Posterior vena cava (tissue), 2 donors: ENCODE results near the gene KLKB1. TPM values are rescaled to one million over a fixed set of nuclear protein-coding genes. Genes with fewer than 3 reads are reported as not detected.

Experiments used
- DNase-seq: peaks from one replicate; pipeline ENCODE4 v3.0.0-alpha.2; 2020; ENCODE audit warnings: low spot score
- intact Hi-C, 2 donors: fragments of 100-400 bp; cut with DNase I; formaldehyde crosslinking; loops; one replicate each; pipeline versions ENCODE4 v1.14.1 to v1.14.2; 2022 to 2023
- long read RNA-seq, 2 donors: library from polyadenylated mRNA; unstranded; transcript quantifications; one replicate each; pipeline ENCODE4 v2.0.0, GENCODE V29; 2020 to 2021
- total RNA-seq, 2 donors: library from RNA; stranded (reverse); fragmentation: NEBNext Ultra II Directional; extraction: Animal tissue kit (Norgen Biotek cat#: 25700); gene quantifications; one replicate each; pipeline ENCODE4 v1.2.1, GENCODE V29; 2021
- donor health status: DM: yes; HTN: yes; CAD: no.
- donor health status: DM: yes; HTN: yes; CAD: no.

Gene KLKB1
- total RNA-seq: under 1 TPM; 0.57 to 0.83 TPM
- long read RNA-seq, donor 1, partial matches to known transcripts: 0 of 2 reads
- long read RNA-seq, donor 1, other reads (novel, unspliced or antisense): 2 of 2 reads
- long read RNA-seq, donor 2, partial matches to known transcripts: 0 of 5 reads
- long read RNA-seq, donor 2, other reads (novel, unspliced or antisense): 5 of 5 reads

DNA sequence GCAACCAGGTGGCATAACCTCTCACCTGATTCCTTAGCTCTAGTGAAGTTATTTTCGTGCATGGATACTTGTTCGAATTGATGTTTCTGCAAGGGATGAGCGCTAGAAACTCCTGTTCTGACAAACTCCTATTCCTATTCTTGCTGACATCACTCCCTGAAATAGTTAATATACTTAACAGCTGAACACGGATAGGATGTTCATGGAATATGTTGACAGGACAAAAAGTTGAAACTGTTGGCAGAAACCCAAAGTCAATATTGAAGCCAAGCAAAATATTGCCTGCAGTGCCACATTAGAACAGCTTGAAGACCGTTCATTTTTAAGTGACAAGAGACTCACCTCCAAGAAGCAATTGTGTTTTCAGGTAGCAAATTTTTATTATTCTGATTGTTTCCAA, at the start of gene KLKB1:
Gene KLKB1, plus strand, starts transcription at position 287 of the 400 bp plus-strand sequence. CDS start 689 bp downstream, outside the sequence.
- DNase-seq: no peak
- intact Hi-C loops: no loop called here

DNA sequence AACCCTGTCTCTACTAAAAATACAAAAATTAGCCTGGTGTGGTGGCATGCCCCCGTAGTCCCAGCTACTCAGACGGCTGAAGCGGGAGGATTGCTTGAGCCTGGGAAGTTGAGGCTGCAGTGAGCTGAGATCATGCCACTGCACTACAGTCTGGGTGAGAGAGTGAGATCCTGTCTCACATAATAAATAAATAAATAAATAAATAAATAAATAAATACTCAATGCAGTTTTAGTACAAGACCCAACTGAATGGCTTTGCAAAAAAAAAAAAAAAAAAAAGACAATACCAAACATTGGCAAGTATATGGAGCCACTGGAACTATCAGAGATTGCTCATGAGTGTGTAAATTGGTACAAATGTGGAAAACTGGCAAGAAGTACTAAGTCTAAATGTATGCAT, 39.2 kb upstream of the KLKB1 start:
- DNase-seq: no peak
- intact Hi-C loops: no loop called here

DNA sequence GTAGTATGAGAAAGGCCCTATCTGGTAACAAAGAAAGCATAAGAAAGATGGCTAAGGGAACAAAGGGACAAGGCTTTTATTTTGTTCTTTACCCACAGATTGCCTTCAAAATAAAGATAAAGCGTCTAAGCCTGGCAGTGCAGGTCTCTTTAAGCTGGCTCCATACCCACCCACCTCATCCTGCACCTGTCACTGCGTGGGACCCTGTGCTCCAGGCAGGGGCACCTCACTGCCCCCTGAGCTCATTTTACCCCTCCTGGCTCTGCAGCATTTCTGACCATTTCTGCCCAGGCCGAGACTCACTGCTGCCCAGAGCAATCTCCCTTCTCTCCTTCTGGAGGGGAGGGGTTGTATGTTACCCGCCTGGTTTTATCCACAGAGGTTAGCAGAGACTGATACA, 37.7 kb upstream of the KLKB1 start:
- intact Hi-C loops: loop anchor here in 1 of 2 donors (10.0 kb wide), 1 partner anchor 1815 kb away; no protein-coding TSS in a partner anchor
- DNase-seq: no peak

DNA sequence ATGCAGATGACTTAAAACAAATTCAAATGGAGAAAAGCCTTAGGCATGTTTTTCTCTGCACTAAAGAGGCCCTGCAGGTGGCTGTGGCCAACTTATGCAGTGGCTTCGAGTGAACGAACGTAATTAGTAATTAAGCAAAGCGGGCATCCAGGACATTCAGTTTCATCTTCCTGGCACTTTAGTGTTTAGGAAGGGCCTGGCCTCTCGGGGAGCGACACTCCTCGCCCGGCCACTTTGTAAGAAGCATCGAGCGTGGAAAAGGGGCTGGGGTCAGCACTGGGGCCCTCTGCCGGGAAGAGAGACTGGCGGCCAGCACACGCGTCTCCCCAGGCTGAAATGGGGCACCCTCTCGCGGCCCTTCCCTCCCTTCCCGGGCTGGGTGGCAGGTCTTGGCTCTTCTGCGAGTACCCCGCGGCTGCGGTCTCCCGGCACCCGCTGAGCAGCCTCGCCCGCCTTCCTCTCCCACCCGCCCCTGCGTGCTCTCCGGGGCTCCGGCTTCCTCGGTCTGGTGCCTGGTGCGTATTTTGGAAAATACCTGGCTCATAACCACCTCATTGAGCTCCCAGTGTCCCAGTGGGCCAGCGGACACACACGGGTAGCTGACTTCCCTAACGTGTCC, 36.6 kb upstream of the KLKB1 start:
- intact Hi-C loops: loop anchor here in 1 of 2 donors (10.0 kb wide), 1 partner anchor 1816 kb away; no protein-coding TSS in a partner anchor
- DNase-seq: no peak

DNA sequence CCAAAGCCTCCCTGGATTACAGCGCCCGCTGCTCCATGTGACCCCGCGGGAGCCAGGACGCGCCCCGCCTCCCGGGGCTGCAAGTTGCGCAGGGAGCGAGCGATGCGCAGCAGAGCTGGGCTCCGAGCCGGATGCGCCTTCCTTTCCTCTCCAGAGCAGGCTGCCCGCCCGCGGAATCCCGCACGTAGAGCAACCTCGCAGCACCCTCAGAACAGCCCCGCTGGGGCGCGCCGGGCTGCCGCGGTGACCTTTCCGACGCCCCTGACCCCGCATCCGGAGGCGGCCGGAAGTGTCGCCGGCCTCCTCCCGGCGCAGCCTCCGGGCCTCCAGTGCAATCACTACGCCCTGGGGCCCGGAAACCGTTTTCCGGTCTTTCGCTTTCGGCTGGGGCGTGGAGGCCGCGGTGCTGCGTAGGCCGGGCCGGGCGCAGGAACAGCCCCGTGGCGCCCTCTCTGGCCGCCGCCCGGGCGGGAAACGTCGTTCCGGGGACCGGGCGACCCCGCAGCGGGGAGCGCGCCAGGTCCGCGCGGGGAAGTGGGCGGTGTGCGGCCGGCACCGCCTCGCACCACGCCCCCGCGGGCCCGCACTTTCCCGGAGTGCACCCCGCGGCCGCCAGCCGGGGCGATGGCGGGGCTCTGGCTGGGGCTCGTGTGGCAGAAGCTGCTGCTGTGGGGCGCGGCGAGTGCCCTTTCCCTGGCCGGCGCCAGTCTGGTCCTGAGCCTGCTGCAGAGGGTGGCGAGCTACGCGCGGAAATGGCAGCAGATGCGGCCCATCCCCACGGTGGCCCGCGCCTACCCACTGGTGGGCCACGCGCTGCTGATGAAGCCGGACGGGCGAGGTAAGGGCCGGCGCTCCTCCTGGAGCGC, 35.9 kb upstream of the KLKB1 start, which contains the start of gene CYP4V2:
Gene CYP4V2, plus strand, starts transcription at position 368 of the 866 bp plus-strand sequence. Its CDS starts 257 bp downstream, at position 625.
- intact Hi-C loops: loop anchor here in 1 of 2 donors (10.0 kb wide), 1 partner anchor 1817 kb away; no protein-coding TSS in a partner anchor

DNA sequence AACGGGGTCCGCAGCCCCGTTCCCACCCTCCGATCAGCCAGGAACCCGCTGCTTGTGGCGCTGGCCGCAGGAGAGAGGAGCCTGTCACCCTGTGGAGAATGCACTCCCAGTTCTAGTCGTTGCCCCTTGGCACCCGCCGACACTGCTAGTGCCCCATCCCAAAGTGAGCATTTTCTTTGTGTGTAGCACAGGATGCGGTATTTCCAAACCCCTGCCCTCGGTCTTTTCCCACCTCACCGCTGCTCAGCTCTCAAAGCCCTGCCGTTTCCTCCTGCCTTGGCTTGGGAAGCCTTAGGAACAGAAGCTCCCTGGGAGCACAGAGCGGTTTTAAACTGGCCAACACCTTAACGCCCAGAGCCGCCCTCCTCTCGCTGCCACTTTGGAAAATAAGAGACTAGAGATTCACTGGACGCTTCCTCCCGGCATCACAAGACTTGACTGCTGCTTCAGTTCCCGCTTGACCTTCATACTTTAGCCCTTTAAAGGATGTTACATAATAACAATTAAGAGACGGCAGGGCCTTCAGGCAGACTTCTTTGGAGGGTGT, 35.2 kb upstream of the KLKB1 start:
- DNase-seq: no peak
- intact Hi-C loops: loop anchor here in 1 of 2 donors (10.0 kb wide), 1 partner anchor 1817 kb away; no protein-coding TSS in a partner anchor

More for the DNA sequence above, 35.9 kb upstream of the KLKB1 start, which contains the start of gene CYP4V2:
- DNase-seq: peak; percentile 95

DNA sequence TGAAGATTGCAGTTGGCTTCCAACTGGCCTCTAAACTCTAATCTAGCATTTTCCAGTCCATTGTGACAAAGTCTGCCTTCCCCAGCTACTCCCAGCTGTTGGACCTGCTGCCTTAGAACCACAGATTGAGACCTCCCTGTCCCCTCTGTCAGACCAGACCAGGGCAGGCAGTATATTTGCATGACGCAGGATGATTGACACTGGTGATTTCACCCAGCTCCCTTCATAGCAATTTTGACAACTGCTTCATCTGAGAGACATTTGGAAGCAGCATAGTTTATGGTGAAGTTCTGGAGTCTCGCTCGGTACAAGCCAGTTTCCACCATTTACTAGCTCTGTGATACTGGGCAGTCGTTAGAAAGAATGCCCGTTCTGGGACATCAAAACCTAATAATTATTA, 33.5 kb upstream of the KLKB1 start:
- no peak for DNase-seq
- intact Hi-C loops: loop anchor here in 1 of 2 donors (10.0 kb wide), 1 partner anchor 1819 kb away; no protein-coding TSS in a partner anchor

DNA sequence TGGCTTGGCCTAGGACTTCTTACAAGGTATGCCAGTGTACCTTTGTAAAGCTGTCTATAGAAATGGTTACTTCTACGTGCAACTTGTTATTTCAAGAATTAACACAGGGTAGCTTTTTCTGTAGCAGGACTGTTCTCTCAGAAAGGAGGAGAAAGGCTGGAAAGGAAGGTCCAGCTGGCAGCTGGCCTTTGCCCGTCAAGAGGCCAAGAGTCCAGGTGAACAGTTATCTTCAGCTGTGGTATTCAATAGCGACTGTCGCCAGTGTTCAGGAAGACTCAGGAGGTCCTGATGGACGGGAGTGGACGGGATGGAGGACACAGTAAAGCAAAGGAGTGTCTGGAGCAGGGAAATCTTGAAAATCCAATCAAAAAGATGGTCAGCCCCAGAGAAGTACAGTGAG, 31.2 kb upstream of the KLKB1 start:
- intact Hi-C loops: loop anchor here in 1 of 2 donors (1.0 to 10.0 kb wide), 2 partner anchors 36 to 1821 kb away; no protein-coding TSS in a partner anchor

DNA sequence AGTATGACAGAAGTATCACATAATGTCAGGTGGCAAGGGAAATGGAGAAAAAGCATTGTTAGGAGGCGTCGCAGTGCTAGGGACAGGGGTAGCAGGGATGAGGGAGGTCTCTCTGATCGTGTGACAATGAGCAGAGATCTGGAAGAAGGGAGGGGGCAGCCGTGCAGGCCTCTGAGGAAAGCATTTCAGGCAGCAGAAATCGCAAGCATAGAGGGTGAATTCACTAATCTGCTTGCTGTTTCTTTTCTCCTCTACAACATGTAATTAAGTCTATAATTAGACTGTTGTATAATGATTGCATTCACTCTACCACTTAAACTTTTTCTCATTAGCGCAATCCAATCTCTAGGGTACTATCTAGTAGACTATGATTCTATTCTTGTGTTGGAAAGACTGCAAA, 26.8 kb upstream of the KLKB1 start:
- intact Hi-C loops: no loop called here
- DNase-seq: no peak

More for the DNA sequence above, 31.2 kb upstream of the KLKB1 start:
- no peak for DNase-seq

DNA sequence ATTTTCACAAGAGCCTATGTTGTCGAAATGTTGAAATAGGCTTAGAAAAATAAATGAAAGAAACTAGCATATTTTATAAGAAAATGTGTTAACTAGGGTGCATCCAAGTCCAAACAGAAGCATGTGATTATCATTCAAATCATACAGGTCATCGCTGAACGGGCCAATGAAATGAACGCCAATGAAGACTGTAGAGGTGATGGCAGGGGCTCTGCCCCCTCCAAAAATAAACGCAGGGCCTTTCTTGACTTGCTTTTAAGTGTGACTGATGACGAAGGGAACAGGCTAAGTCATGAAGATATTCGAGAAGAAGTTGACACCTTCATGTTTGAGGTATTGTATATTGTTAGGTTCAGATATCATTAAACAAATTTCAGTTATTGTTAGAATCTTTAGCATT, 26.3 kb upstream of the KLKB1 start:
- no peak for DNase-seq
- intact Hi-C loops: no loop called here

DNA sequence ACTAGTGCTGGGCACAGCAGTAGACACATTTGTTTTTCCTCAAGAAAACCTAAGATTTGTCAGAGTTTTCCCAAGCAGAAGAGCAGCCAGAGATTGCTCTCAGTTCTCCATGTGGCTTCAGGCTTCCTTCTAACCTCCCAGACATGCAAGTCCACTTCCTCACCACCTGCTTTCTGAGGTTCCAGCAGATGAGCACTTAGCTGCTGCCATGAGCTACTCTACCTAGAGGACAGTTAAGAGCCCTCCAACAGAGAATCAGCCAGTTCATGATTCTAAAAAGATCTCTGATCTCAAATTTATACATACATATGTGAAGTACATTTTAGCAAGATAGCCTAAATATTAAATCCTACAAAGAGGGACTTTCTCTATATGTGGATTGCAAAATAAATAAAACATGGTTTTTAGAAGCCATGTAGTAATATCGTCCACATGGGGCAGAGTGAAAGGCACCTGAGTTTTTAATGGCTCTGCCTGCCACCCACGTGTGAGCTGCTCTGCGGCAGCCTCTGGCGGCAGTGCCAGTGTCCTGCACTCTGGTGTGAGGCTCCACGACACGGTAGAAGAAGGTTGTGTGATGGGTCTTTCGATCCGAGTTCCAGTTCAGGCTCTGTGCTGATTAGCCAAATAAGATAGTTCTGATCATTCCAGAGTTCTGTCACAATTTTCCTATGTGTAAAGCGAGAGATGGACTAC, 25.6 kb upstream of the KLKB1 start:
- intact Hi-C loops: no loop called here
- no peak for DNase-seq

DNA sequence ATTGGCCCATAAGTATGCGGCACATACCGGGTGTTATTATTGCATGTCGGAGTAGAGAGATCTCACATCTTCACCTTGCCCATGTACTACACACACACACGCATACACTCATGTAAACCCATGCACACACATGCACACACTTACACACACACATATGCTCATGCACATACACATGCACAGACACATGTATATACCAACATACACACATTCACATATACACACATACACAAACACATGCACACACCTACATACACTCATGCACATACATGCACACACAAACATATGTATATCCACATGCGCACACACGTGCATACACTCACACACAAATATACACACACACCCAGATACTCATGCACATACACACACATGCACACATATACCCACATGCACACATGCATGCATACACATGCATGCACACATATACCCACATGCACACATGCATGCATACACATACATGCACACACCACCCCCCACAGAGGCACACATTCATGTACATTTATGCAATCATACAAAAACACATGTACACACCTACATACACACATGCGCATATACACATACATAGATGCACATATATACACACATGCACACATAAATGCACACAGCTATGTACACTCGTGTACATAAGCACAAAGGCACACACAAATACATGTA, 24.7 kb upstream of the KLKB1 start:
- intact Hi-C loops: no loop called here
- no peak for DNase-seq

DNA sequence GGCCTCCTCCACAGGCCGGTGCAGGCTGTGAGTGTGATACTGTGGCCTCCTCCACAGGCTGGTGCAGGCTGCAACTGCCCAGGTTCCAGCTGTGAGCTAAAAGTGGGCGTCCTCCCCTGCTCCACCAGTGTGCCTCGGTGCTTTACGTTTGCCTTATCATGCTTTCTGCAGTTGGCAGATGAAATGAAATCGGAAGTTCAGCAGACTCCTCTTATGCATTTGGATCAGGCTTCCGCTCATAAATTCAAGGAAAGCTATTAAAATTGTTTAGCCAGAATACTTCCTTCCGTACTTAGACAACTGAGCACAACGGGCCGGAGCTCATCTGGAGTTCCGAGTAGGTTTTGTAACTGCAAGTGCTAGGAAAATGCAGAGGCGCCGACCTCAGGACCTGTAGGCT, 23.9 kb upstream of the KLKB1 start:
- no peak for DNase-seq
- intact Hi-C loops: no loop called here

DNA sequence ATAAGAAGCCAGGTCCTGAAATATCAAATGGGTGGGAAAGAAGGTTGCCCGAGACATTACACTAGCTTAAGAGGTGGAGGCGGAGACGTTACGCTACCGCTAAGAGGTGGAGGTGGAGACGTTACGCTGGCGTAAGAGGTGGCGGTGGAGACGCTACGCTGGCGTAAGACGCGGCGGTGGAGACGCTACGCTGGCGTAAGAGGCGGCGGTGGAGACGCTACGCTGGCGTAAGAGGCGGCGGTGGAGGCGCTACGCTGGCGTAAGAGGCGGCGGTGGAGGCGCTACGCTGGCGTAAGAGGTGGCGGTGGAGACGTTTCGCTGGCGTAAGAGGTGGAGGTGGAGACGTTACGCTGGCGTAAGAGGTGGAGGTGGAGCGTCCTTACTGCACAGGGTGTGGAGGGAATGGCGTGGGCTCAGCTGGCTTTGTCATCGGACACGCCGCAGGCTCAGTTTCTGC, 23.2 kb upstream of the KLKB1 start:
- no peak for DNase-seq
- intact Hi-C loops: no loop called here

DNA sequence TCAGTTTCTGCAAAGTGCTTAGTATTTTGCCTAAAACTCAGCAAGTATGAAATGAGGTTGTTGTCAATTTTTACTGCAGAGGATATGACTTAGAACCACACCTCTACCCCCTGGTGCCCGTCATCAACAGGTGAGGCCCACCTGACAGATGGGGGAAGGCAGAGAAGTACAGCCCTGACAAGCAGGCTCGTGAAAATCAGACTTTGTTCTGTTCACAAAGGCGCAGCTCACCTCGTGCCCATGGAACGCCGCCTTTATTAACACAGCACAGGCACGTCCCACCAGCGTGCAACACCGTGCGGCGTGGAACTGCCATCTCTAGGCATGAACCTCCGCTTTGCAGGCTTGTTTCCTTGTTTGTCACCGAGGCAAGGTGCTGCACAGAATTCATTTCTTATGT, 22.6 kb upstream of the KLKB1 start:
- intact Hi-C loops: no loop called here
- no peak for DNase-seq

DNA sequence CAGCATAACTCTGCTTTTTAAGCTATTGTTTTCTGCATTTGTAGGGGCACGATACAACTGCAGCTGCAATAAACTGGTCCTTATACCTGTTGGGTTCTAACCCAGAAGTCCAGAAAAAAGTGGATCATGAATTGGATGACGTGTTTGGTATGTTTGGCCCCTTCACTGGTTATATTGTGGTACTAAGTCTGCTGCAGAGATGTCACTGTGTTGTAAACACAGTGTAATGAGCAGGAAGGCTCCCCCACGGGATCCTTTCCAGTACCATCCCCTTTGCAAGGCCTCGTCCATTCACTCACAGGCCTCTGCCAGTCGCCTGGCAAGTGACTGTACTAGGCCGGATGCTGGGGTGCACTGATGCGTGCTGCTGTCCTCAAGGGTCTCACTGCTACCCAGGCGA, 22.2 kb upstream of the KLKB1 start:
- DNase-seq: no peak
- intact Hi-C loops: no loop called here

DNA sequence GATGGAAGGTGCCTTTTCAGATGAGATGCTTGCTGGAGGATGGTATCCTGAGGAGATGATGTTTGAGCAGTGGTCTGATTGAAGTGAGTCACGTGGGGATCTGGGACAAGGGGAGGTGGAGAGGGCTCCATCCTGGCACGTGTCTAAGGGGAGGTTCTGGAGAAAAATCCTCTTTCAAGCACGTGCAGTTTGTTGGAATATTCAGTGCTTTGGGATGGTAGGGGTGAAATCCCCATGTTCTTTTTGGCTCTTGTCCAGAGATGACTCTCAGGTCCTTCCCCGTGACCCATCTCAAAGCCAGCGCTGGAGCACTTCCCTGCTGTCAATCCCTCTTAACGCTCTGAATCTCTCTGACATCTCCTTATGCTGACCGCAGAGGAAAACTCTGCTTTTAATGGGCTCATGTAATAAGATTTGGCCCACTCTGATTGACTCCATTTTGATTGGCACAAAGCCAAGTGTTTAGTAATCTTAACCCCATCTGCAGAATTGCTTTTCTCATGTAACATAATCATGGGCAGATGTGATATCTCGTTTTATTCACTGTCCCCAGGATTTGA, 10.8 kb upstream of the KLKB1 start:
- intact Hi-C loops: no loop called here

DNA sequence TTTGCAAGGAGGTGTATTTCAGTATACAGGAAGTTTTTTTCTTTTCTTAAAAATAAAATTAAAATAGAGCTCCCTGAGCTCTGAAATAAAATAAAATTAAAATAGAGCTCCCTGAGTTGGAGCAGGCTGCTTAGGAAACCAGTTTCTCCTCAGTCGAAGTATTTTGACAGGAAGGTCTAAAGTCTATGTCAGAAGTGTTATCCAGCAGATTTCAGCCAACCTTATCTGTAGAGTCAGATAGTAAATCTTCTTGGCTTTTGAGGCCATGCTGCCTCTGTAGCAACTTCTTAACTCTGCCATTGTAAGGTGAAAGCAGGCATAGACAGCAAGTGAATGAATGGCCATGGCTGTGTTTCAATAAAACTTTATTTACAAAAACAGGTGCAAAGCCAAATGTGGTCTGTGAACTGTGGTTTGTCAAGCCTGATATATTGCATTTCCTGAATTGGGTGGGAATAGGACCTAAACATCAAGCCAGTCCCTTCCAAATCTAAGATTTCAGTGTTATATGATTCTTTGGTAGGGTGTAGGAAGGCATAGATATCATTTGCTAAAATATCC, 9.5 kb upstream of the KLKB1 start:
- DNase-seq: no peak
- intact Hi-C loops: no loop called here

More for the DNA sequence above, 10.8 kb upstream of the KLKB1 start:
- DNase-seq: no peak
